ENCODE measurements around the gene MR1.

Gene MR1

DNA sequence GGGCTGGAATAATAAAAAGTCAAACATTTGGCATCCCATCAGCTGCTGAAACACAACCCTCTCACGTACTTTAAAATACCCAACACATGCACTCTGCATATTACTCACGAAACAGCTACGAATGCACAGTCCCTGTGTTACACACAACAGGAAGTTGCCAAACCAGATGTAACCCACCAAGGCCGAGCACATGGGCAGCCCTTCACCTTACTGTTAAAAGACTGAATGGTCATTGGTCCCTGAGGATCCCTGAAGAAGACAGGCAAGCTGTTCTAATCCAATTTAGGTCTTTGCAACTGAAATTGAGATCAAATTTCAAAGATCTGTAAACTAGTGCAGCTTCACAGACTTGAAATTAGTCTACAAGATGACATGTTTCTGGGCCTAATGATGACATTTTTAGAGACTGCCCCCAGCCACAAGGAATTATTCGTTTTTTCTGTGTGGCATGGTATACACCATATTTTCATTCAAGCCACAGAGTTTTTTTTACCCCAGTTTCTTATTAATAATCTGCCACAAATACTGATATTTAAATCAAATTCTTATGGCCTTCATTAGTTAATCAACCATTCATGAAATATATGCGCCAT is 29.1 kb downstream of the MR1 start:
- in situ Hi-C loops (cut with MboI; ENCODE audit: low pct_unique_long_range_greater_than_20kb, low sequenced_read_pairs, unreplicated experiment), result no loop called here
- DNase-seq (ENCODE audit: low spot score), result peak; percentile 60
- no peak for TF ChIP-seq CTCF (IDR thresholded peaks at IDR 0.05; ENCODE audit: extremely low read depth, insufficient read depth, missing control alignments)

DNA sequence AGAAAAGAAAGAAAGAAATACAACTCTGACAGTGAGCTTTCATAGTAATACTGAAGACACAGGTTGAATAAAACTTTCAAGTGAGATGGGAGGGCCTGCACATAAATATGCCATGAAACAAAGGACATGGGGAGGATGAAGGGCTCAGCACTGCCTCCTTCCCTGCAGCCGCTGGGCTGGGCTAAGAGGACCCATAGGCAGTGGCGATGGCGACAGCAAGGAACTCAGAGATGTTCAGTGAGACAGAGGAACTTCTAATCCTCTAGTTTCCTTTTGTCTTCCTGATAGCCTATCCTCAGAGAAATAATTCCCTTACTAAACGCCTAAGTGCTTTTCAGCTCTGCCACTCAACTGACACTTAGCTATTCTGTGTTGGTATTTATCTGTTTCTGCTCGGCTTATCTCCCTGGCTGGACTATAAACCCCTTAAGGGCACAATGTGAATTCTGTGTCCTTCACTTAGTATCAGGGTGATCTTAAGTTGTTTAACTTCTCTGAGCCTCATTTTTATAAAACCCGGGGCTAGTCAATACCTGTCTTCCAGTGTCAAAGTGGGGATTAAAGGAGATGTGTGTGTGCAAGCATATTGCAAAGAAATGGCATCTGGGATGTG is 30.3 kb downstream of the MR1 start:
- TF ChIP-seq CTCF (IDR thresholded peaks at IDR 0.05; ENCODE audit: extremely low read depth, insufficient read depth, missing control alignments), result no peak
- DNase-seq (ENCODE audit: low spot score), result no peak
- in situ Hi-C loops (cut with MboI; ENCODE audit: low pct_unique_long_range_greater_than_20kb, low sequenced_read_pairs, unreplicated experiment), result no loop called here

DNA sequence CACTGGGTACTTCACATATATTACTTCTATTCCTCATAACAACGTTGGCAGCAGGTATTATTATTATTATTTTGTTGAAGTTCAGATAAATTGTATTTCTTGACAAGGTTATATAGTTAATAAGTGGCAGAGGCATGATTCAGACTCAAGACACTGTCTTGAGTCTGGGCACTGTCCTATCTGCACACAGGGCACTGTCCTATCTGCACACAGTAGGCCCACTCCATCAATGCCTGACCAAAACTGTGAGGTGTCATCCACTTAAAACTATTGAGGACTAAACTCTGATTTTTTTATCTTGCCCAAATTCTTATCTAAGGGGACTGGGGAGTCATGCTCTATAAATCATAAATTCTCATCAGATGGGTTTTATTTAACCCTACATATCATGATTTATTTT is 30.9 kb downstream of the MR1 start:
- no peak for DNase-seq (ENCODE audit: low spot score)
- in situ Hi-C loops (cut with MboI; ENCODE audit: low pct_unique_long_range_greater_than_20kb, low sequenced_read_pairs, unreplicated experiment), result no loop called here
- no peak for TF ChIP-seq CTCF (IDR thresholded peaks at IDR 0.05; ENCODE audit: extremely low read depth, insufficient read depth, missing control alignments)

GRCh38 chr1:181073638-181074037 is 39.9 kb downstream of the MR1 start:
- TF ChIP-seq CTCF (IDR thresholded peaks at IDR 0.05; ENCODE audit: extremely low read depth, insufficient read depth, missing control alignments), result no peak
- in situ Hi-C loops (cut with MboI; ENCODE audit: low pct_unique_long_range_greater_than_20kb, low sequenced_read_pairs, unreplicated experiment), result no loop called here
- no peak for DNase-seq (ENCODE audit: low spot score)

DNA sequence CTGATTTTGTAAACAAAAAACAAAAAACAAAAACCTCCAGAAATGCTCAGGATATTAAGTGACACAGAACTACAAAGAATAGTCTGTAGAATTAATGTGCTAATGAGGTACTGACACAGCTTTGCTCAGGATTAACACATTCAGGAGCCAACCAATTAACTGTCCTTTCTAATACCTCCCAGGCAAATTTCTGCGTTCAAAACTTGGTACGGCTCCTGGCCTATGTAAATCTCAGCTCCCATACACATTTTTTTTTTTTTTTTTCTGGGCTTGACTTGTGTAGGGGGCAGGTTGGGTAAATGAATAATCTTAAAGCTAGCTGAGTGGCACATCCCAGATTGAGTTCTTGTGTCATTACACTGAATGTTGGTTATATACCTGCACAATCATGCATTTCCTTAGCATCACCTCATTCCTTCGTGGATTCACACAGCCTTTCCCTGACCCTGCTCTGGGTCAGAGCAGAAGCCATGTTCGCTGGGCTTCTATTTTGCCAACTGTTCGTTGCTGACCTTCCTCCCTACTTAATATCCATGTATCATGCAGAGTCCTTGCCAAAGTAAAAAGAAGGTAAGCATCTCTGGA is 42.1 kb downstream of the MR1 start:
- no peak for TF ChIP-seq CTCF (IDR thresholded peaks at IDR 0.05; ENCODE audit: extremely low read depth, insufficient read depth, missing control alignments)
- no peak for DNase-seq (ENCODE audit: low spot score)
- in situ Hi-C loops (cut with MboI; ENCODE audit: low pct_unique_long_range_greater_than_20kb, low sequenced_read_pairs, unreplicated experiment), result no loop called here

- no peak for TF ChIP-seq CTCF (IDR thresholded peaks at IDR 0.05; ENCODE audit: extremely low read depth, insufficient read depth, missing control alignments)
- in situ Hi-C loops (cut with MboI; ENCODE audit: low pct_unique_long_range_greater_than_20kb, low sequenced_read_pairs, unreplicated experiment), result no loop called here
- DNase-seq (ENCODE audit: low spot score), result no peak
Measured at GRCh38 chr1:181076852-181077251, 43.1 kb downstream of the MR1 start.

Measured in GM13977 (cell line).